ENCODE measurements around the gene MLLT6.

Gene MLLT6

DNA sequence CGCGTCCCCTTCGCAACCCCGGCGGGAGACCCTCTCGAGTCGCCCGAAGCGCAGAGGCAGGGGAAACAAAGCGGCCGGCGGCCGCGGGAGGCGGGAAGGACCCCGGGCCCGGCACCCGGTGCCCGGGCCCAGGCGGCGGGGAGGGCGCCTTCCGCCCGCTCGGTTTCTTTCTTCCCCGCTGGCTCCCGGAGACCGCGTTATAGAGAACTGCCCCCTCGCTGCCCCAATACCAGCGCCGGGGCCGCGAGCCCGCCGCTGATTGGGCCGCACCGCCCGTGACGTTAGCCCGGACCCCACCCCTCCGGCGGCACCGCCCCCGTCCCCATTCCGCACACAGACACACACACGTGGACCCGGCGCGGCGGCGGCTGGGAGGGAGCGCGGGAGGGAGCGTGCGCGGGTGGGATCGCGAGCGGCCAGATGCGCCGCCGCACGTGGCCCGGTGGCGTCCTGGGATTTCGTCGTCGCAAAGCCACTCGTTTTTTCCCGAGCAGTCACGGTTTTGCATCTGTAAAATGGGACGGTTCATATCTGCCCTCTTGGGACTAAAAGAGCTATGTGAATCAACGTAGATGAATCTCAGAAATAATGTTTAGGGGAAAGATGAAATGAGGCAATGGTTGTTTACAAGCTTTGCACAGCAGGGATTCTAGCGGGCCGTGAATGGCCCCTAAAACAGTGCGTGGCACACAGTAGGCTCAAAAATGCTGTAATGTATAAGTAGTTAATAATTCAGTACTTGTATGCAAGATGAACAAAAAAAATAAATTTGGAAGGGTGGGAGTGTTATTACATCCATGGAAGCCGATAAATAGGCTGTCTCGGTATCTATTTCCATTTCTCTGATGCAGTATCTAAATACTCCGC, 30.1 kb upstream of the MLLT6 start, which contains the start of gene EPOP:
Gene EPOP, minus strand, starts transcription at position 209 of the 867 bp plus-strand sequence. CDS start 462 bp downstream, outside the sequence.
- DNase-seq (ENCODE audit: low read depth, low spot score) = peak; percentile 65

DNA sequence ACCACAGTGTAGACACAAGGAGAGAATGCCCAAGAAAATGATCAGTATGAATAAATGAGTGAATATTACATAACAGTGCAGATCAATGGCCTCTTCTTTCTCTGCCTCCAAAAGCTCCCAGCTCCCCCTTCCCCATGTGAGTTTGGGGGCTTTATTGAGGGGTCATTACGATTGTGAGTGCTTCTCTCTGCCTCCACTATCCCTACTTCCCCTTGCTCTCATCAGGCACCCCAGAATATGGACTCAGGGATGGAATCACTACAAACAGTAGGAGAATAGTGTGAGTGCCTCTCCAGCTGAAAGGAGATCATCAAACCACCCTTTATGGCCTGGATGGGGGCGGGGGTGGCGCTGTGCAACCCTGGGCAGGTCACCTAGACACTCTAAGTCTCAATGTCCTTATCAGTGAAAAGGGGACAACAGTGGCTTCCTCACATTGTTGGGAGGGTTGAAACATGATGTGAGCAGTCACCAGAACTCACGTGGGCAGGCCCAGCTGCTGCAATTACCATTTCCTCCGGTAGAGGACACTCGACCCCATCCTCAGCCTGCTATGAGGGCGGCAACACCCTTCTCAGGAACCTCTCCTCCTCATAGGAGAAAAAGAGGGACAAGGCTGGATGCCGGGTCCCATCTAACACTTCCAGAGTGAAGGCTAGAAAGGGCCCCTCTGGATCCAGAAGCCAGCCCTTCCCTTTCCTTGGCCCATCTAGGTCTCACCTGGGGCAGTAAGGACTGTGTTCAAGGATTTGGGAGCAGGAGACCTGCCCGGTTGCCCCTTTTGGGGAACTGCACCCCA, 28.2 kb upstream of the MLLT6 start:
- peak; percentile 59 for DNase-seq (ENCODE audit: low read depth, low spot score)

DNA sequence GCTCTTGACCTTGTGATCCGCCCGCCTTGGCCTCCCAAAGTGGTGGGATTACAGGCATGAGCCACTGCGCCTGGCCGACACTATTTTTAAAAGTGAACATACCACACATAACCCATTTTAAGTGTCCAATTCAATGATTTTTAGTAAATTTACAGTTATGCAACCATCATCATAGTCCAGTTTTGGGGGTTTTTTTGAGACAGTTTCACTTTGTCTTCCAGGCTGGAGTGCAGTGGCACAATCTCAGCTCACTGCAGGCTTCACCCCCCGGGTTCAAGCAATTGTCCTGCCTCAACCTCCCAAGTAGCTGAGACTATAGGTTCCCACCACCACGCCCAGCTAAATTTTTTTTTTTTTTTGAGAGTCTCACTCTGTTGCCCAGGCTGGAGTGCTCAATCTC, 27.3 kb upstream of the MLLT6 start:
- DNase-seq (ENCODE audit: low read depth, low spot score) = no peak

GRCh38 chr17:38681096-38681495, 24.0 kb upstream of the MLLT6 start:
- no peak for DNase-seq (ENCODE audit: low read depth, low spot score)

GRCh38 chr17:38685491-38685890, 19.6 kb upstream of the MLLT6 start:
- DNase-seq (ENCODE audit: low read depth, low spot score) = no peak

DNA sequence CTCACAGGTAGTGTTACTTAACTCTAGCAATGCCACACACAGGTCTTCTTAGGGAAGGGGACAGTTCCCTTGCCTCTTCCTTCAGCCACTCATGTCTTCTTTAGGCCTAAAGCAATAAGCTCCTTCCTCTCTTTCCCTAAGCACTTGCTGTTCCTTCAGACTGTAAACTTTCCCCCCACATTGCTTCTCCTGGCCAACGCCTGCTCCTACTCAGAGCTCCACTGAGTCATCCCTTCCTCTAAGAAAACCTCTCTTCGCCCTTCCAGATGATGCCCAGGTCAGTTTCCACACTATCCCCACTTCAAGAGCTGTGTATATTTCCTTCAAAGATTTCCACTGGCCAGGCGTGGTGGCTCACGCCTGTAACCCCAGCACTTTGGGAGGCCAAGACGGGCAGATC, 17.8 kb upstream of the MLLT6 start:
- no peak for DNase-seq (ENCODE audit: low read depth, low spot score)

DNA sequence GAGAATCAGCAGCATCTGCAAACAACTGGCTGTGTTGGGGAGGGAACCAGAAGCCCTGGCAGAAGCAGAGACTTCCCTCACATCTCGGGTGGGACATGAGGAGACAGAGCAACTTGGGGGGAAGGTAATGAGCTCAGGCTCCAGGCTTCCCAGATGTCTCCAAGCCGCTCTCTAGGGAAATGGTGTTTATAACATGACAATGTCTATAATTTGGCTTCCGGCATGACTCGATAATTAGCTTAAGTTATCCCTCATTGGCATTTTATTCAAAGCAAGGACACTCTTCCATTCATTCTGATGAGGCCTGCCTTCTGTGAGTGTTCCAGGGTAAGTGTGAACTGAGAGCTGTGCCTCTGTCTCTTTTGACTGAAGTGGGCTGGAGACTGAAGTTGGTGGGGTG, 14.7 kb upstream of the MLLT6 start:
- no peak for DNase-seq (ENCODE audit: low read depth, low spot score)

GRCh38 chr17:38691154-38691553, 13.9 kb upstream of the MLLT6 start:
- DNase-seq (ENCODE audit: low read depth, low spot score) = no peak

DNA sequence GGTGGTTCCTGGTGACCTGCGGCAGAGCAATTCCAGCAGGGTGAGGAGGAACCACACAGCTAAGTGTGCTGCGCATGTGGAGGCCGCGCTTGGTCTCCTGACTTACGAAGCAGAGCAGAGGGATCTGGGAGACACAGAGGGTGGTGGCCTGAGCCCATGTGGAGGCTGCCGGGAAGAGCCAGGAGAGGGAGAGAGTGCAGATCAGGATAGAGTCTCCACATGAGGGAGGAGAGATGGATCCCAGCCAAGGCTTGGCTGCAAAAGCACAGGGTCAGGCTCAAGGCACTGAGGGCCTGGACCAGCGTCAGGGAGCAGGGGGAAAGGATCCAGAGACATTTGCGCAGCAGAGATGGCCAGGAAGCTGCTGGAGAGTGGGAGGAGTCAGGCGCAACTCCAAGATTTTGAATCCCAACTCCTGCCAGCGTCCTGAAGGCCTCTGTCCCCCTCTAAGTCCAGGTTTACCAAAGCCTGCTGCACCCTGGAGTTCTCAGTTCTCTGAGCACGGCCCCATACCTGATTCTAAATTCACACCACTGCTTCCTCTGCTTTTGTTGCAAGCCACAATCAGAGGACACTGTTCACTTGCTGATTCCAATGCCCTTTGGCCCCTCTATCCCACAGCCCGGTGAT, 11.3 kb upstream of the MLLT6 start:
- no peak for DNase-seq (ENCODE audit: low read depth, low spot score)

GRCh38 chr17:38697061-38697820, 7.8 kb upstream of the MLLT6 start:
- DNase-seq (ENCODE audit: low read depth, low spot score) = no peak

GRCh38 chr17:38698760-38699159, 6.3 kb upstream of the MLLT6 start:
- DNase-seq (ENCODE audit: low read depth, low spot score) = no peak

- peak; percentile 63 for DNase-seq (ENCODE audit: low read depth, low spot score)
Measured at GRCh38 chr17:38701504-38702165, 3.4 kb upstream of the MLLT6 start.

- DNase-seq (ENCODE audit: low read depth, low spot score) = peak; percentile 64
Measured at GRCh38 chr17:38702166-38702915, 2.7 kb upstream of the MLLT6 start.

- DNase-seq (ENCODE audit: low read depth, low spot score) = no peak
Measured at GRCh38 chr17:38702916-38703741, 1.9 kb upstream of the MLLT6 start.

- peak; percentile 68 for DNase-seq (ENCODE audit: low read depth, low spot score)
Measured at GRCh38 chr17:38703742-38704605, 1.1 kb upstream of the MLLT6 start.

DNA sequence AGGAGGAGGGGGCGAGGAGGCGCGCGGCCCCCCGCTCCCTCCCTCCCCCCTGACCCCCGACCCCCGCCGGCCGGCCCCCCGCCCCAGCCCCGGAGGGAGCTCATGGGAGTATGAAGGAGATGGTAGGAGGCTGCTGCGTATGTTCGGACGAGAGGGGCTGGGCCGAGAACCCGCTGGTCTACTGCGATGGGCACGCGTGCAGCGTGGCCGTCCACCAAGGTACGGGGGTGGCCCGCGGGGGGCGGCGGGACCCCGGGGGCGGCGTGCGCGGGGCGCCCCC, 390 bp downstream of the MLLT6 start:
- DNase-seq (ENCODE audit: low read depth, low spot score) = no peak

DNA sequence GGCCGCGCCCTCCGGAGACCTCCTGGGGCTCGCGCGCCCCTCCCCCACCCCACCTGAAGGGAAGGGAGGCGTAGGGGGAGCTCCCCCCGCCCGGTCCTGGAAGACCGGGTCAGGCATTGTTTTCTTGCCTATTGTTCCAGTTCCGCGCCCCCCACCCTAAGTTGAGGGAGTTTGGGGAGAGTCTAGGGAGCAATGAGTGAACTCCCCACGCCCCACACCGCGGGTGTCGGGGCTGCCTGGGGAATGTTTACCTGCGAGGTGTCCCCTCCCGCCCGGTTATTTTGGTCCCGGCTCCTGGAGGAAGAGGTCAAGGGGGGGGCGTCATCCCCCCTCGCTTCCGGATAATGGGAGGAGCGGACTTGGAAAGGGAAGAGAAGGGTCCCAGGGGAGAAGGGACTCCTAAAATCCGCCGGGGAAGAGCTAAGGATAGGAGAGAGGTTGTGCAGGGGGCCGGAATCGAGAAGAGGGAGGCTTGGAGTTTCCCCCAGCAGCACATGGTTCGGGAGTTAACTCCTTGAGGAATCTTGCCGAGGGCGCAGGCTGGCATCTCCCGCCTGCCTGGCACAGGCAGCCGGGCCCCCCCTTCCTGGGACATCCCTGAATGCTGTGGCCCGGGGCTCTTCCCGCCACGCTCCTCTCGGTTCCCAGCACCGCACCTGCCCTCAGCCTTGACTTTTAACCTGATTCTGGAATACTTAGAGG, 881 bp downstream of the MLLT6 start:
- no peak for DNase-seq (ENCODE audit: low read depth, low spot score)
